ENCODE measurements around the gene MEI1. TPM values are rescaled to one million over a fixed set of nuclear protein-coding genes. Genes with fewer than 3 reads are reported as not detected.

Gene MEI1
- total RNA-seq, 1 experiment from 2014 or later = 0.35 TPM

DNA sequence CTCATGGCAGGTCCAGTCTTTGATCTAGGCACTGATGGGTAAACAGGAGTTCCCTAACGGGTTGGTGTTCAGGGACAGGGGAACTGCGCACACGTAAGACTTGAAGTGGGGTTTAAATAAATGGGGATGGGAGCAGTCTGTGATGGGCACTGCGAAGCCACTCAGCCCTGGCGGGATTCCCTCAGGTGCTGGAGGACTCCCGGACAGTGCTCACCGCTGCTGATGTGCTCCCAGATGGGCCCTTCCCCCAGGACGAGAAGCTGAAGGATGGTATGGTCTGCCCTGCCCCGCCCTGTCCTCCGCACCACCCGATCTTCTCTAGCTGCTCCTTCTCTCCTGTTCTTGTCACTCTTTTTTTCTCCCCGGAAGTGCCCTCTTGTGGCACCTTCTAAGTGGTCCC, 110.7 kb downstream of the MEI1 start:
- Mint-ChIP-seq H3K27me3 (ENCODE audit: low read depth) (no peaks in the 10 kb centered on the region), H3K9me3 (no peaks in the 10 kb centered on the region), H3K4me1 (peaks cover 1% of the 10 kb centered on the region; the same call in 1 of the 2 replicates), H3K27ac (no peak overlapping the region; the same call in 1 of the 2 replicates), H3K4me3 (no peak overlapping the region), H3K36me3 (peaks cover 10% of the 10 kb centered on the region; the same call in 1 of the 2 replicates)
- POLR2A ChIA-PET = no interaction called here
- DNase-seq (ENCODE audit: low spot score) = no peak
- TF ChIP-seq RELA (CRISPR knock-in tag; IDR thresholded peaks at IDR 0.05; ENCODE audit: borderline replicate concordance) (no peak), SOX15 (CRISPR knock-in tag; IDR thresholded peaks at IDR 0.05) (no peak), ESRRA (CRISPR knock-in tag; IDR thresholded peaks at IDR 0.05; ENCODE audit: borderline replicate concordance) (no peak), CREM (CRISPR knock-in tag; IDR thresholded peaks at IDR 0.05) (no peak)
- TF ChIP-seq, protein P1, sequence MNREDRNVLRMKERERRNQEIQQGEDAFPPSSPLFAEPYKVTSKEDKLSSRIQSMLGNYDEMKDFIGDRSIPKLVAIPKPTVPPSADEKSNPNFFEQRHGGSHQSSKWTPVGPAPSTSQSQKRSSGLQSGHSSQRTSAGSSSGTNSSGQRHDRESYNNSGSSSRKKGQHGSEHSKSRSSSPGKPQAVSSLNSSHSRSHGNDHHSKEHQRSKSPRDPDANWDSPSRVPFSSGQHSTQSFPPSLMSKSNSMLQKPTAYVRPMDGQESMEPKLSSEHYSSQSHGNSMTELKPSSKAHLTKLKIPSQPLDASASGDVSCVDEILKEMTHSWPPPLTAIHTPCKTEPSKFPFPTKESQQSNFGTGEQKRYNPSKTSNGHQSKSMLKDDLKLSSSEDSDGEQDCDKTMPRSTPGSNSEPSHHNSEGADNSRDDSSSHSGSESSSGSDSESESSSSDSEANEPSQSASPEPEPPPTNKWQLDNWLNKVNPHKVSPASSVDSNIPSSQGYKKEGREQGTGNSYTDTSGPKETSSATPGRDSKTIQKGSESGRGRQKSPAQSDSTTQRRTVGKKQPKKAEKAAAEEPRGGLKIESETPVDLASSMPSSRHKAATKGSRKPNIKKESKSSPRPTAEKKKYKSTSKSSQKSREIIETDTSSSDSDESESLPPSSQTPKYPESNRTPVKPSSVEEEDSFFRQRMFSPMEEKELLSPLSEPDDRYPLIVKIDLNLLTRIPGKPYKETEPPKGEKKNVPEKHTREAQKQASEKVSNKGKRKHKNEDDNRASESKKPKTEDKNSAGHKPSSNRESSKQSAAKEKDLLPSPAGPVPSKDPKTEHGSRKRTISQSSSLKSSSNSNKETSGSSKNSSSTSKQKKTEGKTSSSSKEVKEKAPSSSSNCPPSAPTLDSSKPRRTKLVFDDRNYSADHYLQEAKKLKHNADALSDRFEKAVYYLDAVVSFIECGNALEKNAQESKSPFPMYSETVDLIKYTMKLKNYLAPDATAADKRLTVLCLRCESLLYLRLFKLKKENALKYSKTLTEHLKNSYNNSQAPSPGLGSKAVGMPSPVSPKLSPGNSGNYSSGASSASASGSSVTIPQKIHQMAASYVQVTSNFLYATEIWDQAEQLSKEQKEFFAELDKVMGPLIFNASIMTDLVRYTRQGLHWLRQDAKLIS (CRISPR knock-in tag; IDR thresholded peaks at IDR 0.05; ENCODE audit: borderline replicate concordance) = no peak
- TF ChIP-seq, protein P2, sequence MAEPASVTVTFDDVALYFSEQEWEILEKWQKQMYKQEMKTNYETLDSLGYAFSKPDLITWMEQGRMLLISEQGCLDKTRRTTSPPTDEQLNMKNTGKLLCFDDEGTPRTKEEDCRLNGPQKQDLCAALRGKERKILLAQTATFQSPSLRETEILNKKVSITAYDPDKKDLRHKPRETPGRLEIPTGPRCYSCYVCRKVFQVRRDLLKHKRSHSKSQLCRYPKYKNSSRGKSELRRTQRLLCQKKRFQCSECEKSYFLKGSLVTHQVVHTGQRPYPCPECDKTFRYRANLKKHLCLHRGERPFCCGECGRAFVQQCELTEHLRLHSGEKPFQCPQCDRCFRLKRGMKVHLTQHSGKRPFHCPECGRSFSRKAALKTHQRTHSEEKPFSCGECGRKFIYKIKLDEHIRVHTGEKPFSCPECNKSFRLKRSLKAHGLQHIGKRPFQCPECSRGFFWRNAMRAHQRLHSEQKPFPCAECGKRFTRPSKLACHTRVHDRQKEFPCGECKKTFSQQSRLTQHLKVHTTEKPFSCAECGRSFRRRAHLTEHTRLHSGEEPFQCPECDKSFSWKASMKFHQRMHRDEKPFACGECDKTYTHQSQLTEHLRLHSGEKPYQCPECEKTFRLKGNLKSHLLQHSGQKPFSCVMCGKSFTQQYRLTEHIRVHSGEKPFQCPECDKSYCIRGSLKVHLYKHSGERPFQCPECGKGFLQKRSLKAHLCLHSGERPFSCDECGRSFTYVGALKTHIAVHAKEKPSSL (CRISPR knock-in tag; conservative IDR thresholded peaks at IDR 0.05) = no peak
- TF ChIP-seq, protein P3, sequence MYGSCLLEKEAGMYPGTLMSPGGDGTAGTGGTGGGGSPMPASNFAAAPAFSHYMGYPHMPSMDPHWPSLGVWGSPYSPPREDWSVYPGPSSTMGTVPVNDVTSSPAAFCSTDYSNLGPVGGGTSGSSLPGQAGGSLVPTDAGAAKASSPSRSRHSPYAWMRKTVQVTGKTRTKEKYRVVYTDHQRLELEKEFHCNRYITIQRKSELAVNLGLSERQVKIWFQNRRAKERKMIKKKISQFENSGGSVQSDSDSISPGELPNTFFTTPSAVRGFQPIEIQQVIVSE (CRISPR knock-in tag; IDR thresholded peaks at IDR 0.05; ENCODE audit: borderline replicate concordance) = no peak
- TF ChIP-seq, protein P4, sequence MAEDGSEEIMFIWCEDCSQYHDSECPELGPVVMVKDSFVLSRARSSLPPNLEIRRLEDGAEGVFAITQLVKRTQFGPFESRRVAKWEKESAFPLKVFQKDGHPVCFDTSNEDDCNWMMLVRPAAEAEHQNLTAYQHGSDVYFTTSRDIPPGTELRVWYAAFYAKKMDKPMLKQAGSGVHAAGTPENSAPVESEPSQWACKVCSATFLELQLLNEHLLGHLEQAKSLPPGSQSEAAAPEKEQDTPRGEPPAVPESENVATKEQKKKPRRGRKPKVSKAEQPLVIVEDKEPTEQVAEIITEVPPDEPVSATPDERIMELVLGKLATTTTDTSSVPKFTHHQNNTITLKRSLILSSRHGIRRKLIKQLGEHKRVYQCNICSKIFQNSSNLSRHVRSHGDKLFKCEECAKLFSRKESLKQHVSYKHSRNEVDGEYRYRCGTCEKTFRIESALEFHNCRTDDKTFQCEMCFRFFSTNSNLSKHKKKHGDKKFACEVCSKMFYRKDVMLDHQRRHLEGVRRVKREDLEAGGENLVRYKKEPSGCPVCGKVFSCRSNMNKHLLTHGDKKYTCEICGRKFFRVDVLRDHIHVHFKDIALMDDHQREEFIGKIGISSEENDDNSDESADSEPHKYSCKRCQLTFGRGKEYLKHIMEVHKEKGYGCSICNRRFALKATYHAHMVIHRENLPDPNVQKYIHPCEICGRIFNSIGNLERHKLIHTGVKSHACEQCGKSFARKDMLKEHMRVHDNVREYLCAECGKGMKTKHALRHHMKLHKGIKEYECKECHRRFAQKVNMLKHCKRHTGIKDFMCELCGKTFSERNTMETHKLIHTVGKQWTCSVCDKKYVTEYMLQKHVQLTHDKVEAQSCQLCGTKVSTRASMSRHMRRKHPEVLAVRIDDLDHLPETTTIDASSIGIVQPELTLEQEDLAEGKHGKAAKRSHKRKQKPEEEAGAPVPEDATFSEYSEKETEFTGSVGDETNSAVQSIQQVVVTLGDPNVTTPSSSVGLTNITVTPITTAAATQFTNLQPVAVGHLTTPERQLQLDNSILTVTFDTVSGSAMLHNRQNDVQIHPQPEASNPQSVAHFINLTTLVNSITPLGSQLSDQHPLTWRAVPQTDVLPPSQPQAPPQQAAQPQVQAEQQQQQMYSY (CRISPR knock-in tag; IDR thresholded peaks at IDR 0.05) = no peak
- TF ChIP-seq, protein P5, sequence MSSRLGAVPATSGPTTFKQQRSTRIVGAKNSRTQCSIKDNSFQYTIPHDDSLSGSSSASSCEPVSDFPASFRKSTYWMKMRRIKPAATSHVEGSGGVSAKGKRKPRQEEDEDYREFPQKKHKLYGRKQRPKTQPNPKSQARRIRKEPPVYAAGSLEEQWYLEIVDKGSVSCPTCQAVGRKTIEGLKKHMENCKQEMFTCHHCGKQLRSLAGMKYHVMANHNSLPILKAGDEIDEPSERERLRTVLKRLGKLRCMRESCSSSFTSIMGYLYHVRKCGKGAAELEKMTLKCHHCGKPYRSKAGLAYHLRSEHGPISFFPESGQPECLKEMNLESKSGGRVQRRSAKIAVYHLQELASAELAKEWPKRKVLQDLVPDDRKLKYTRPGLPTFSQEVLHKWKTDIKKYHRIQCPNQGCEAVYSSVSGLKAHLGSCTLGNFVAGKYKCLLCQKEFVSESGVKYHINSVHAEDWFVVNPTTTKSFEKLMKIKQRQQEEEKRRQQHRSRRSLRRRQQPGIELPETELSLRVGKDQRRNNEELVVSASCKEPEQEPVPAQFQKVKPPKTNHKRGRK (CRISPR knock-in tag; IDR thresholded peaks at IDR 0.05; ENCODE audit: borderline replicate concordance) = no peak
- CTCF ChIA-PET = interaction anchor here (0.6 to 4.0 kb wide), 4 partner anchors 63 to 492 kb away, joined by 3 to 19 read pairs (median 4); no protein-coding TSS in a partner anchor
- ATAC-seq = no peak

DNA sequence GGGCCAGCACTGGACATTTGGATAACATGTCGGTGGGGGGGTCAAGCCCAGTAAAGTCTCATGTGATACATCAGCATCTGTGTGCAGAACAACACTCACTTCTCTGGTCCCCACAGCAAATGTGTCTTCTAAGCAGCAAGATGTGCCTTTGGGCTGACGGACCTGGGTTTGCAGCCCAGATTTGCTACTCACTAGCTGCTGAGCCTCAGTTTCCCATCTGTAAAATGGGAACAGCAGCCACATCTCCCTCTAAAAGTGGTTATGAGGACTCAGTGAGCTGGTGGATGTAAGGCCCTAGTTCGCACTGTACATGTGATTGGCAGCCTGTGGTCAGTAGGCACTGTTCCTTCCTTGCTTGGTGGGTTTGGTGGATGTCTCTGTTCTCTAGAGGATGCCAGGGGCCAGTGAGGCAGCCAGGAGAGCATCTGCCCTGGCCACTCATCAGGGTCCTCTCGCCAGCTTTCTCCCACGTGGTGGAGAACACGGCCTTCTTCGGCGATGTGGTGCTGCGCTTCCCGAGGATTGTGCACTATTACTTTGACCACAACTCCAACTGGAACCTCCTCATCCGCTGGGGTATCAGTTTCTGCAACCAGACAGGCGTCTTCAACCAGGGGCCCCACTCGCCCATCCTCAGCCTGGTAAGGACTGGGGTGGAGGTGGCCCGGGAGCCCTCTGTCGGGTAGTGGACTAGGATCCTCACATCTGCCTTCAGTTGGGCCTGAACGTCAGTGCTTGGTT, 113.7 kb downstream of the MEI1 start:
- Mint-ChIP-seq H3K9me3 (no peaks in the 10 kb centered on the region), H3K27me3 (ENCODE audit: low read depth) (no peaks in the 10 kb centered on the region), H3K4me1 (no peaks in the 10 kb centered on the region), H3K4me3 (no peak overlapping the region), H3K27ac (no peak overlapping the region), H3K36me3 (peaks cover 16% of the 10 kb centered on the region; the same call in 1 of the 2 replicates)
- ChIA-PET POLR2A (no interaction called here), CTCF (interaction anchor here (1.0 to 4.0 kb wide), 3 partner anchors 50 to 146 kb away, joined by 3 to 19 read pairs (median 3); no protein-coding TSS in a partner anchor)
- DNase-seq (ENCODE audit: low spot score) (no peak), ATAC-seq (no peak)
- no peak for TF ChIP-seq ZNF671 (CRISPR knock-in tag; IDR thresholded peaks at IDR 0.05)
- TF ChIP-seq, protein P6, sequence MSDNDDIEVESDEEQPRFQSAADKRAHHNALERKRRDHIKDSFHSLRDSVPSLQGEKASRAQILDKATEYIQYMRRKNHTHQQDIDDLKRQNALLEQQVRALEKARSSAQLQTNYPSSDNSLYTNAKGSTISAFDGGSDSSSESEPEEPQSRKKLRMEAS (CRISPR knock-in tag; IDR thresholded peaks at IDR 0.05) = no peak
- no peak for TF ChIP-seq HMGA2 (CRISPR knock-in tag; IDR thresholded peaks at IDR 0.05)
- TF ChIP-seq, protein P7, sequence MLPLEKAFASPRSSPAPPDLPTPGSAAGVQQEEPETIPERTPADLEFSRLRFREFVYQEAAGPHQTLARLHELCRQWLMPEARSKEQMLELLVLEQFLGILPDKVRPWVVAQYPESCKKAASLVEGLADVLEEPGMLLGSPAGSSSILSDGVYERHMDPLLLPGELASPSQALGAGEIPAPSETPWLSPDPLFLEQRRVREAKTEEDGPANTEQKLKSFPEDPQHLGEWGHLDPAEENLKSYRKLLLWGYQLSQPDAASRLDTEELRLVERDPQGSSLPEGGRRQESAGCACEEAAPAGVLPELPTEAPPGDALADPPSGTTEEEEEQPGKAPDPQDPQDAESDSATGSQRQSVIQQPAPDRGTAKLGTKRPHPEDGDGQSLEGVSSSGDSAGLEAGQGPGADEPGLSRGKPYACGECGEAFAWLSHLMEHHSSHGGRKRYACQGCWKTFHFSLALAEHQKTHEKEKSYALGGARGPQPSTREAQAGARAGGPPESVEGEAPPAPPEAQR (CRISPR knock-in tag; IDR thresholded peaks at IDR 0.05) = no peak
- no peak for TF ChIP-seq CREM (CRISPR knock-in tag; IDR thresholded peaks at IDR 0.05)
- TF ChIP-seq SOX15 (CRISPR knock-in tag; IDR thresholded peaks at IDR 0.05) = no peak
- TF ChIP-seq, protein P8, sequence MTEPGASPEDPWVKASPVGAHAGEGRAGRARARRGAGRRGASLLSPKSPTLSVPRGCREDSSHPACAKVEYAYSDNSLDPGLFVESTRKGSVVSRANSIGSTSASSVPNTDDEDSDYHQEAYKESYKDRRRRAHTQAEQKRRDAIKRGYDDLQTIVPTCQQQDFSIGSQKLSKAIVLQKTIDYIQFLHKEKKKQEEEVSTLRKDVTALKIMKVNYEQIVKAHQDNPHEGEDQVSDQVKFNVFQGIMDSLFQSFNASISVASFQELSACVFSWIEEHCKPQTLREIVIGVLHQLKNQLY (CRISPR knock-in tag; IDR thresholded peaks at IDR 0.05) = no peak
- TF ChIP-seq ATF1 (CRISPR knock-in tag; IDR thresholded peaks at IDR 0.05) = no peak

Data from WTC11 (cell line).